ENCODE results near the gene BID. TPM values are rescaled to one million over a fixed set of nuclear protein-coding genes. Genes with fewer than 3 reads are reported as not detected.

Gene BID
- total and polyA plus RNA-seq, 12 donors = 3.8 to 26.6 (median 10.6) TPM

GRCh38 chr22:17784776-17785175 is 10.5 kb upstream of the BID start:
- intact Hi-C loops (cut with DNase I) = loop anchor here in 1 of 2 donors (10.0 kb wide), 1 partner anchor 230 kb away; no protein-coding TSS in a partner anchor

GRCh38 chr22:17783773-17784480 is 9.7 kb upstream of the BID start:
- peaks cover 0 to 7% of the 10 kb centered on the region in 2 donors for H3K4me1 ChIP-seq (replicated peaks in 1 of 2)
- no peak for TF ChIP-seq POLR2A (IDR thresholded peaks at IDR 0.05)
- TF ChIP-seq CTCF (IDR thresholded peaks at IDR 0.05) = no peak

More at GRCh38 chr22:17784776-17785175, 10.5 kb upstream of the BID start:
- no peaks in the 10 kb centered on the region for H3K9me3 ChIP-seq (replicated peaks in 1 of 3)
- WGBS, 4 donors = 67 to 81% (median 73%) methylated on average over 5 to 11 of the region's 11 CpGs
- H3K27me3 ChIP-seq = no peaks in the 10 kb centered on the region
- H3K36me3 ChIP-seq (replicated peaks in 1 of 2) = peaks cover 0 to 12% of the 10 kb centered on the region in 2 donors
- DNase-seq = no peak
- TF ChIP-seq POLR2A (IDR thresholded peaks at IDR 0.05) = no peak
- no peak for TF ChIP-seq CTCF (IDR thresholded peaks at IDR 0.05)
- no peak overlapping the region for H3K4me3 ChIP-seq
- H3K4me1 ChIP-seq (replicated peaks in 1 of 2) = peaks cover 0 to 7% of the 10 kb centered on the region in 2 donors
- no peak overlapping the region for H3K27ac ChIP-seq

GRCh38 chr22:17783312-17783711 is 9.0 kb upstream of the BID start:
- H3K4me3 ChIP-seq = no peak overlapping the region
- intact Hi-C loops (cut with DNase I) = loop anchor here in 1 of 2 donors (10.0 kb wide), 1 partner anchor 229 kb away; no protein-coding TSS in a partner anchor
- peaks cover 0 to 7% of the 10 kb centered on the region in 2 donors for H3K4me1 ChIP-seq (replicated peaks in 1 of 2)
- no peak for TF ChIP-seq POLR2A (IDR thresholded peaks at IDR 0.05)
- TF ChIP-seq CTCF (IDR thresholded peaks at IDR 0.05) = no peak
- WGBS, 4 donors = 49 to 75% (median 66%) methylated on average over 8 to 9 of the region's 9 CpGs
- no peaks in the 10 kb centered on the region for H3K9me3 ChIP-seq (replicated peaks in 1 of 3)
- no peaks in the 10 kb centered on the region for H3K27me3 ChIP-seq
- H3K36me3 ChIP-seq (replicated peaks in 1 of 2) = no peaks in the 10 kb centered on the region
- no peak overlapping the region for H3K27ac ChIP-seq
- DNase-seq = no peak

More at GRCh38 chr22:17783773-17784480, 9.7 kb upstream of the BID start:
- DNase-seq = no peak
- H3K27ac ChIP-seq = no peak overlapping the region
- no peaks in the 10 kb centered on the region for H3K27me3 ChIP-seq
- no peak overlapping the region for H3K4me3 ChIP-seq
- H3K9me3 ChIP-seq (replicated peaks in 1 of 3) = no peaks in the 10 kb centered on the region
- intact Hi-C loops (cut with DNase I) = loop anchor here in 1 of 2 donors (10.0 kb wide), 1 partner anchor 229 kb away; no protein-coding TSS in a partner anchor
- H3K36me3 ChIP-seq (replicated peaks in 1 of 2) = peaks cover 0 to 3% of the 10 kb centered on the region in 2 donors
- 75 to 78% (median 76%) methylated on average over 18 of the region's 18 CpGs for WGBS, 4 donors

DNA sequence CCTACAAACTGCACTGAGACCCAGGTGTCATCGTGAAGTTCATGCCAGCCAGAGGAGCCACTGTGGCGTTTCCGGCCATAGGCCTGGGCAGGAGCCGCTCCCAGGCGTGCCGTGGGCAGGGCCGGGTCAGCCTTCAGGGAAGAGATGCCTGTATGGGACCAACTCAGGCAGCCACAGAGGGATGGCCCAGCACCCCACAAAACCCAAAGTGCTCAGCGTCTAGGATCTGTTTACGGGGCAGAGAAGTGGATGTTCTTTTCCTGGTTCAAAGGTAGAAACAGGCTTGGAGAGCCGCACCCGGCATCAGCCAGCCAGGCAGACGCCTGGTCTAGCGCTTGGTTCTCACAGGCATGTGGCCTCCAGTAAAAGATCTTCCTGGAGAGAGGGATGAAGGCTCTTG is 8.4 kb upstream of the BID start:
- 90 to 100% (median 95%) methylated on average over 7 to 13 of the region's 13 CpGs for WGBS, 4 donors
- DNase-seq = no peak
- Histone ChIP-seq H3K4me1 (replicated peaks in 1 of 2) (peaks cover 0 to 6% of the 10 kb centered on the region in 2 donors), H3K27me3 (no peaks in the 10 kb centered on the region), H3K9me3 (replicated peaks in 1 of 3) (no peaks in the 10 kb centered on the region), H3K36me3 (replicated peaks in 1 of 2) (no peaks in the 10 kb centered on the region), H3K4me3 (no peak overlapping the region), H3K27ac (no peak overlapping the region)
- intact Hi-C loops (cut with DNase I) = loop anchor here in 1 of 2 donors (10.0 kb wide), 1 partner anchor 228 kb away; no protein-coding TSS in a partner anchor
- TF ChIP-seq POLR2A (IDR thresholded peaks at IDR 0.05) = no peak
- TF ChIP-seq CTCF (IDR thresholded peaks at IDR 0.05) = no peak

Data from adrenal gland (tissue), 12 donors.